Measurements from ENCODE around the gene ECE1.
"Not testable (repeated sequence)": the region's sequence is repeated elsewhere in the genome, so short reads cannot be mapped to it uniquely, and the experiment has no call there.

The ECE1 gene

DNA sequence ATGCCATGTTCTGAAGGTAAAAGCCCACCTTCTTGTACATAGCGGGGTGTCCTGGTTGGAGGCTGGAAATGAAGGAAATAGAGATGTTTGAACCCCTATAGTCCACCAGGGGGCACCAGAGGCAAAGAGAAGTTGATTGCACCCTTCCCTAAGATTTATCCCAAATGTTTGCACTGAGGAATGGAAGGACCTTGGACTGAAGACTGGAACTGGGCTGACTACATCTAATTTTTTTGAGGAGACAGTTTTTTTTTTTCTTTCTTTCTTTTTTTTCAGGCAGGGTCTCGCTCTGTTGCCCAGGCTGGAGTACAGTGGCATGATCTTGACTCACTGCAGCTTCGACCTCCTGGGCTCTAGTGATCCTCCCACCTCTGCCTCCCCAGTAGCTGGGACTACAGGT is 58.2 kb downstream of the ECE1 start:
- Histone ChIP-seq H3K4me3 (ENCODE audit: insufficient read depth, low read length, poor library complexity, severe bottlenecking) (no peak overlapping the region), H2AFZ (ENCODE audit: low read depth, low read length, severe bottlenecking) (no peak overlapping the region), H3F3A (ENCODE audit: insufficient read depth) (no peaks in the 10 kb centered on the region), H3K9ac (ENCODE audit: low read length) (no peak overlapping the region), H3K9me3 (ENCODE audit: insufficient read depth, low read length) (no peaks in the 10 kb centered on the region), H3K79me2 (ENCODE audit: insufficient read depth, low read length) (no peaks in the 10 kb centered on the region), H3K9me2 (replicated peaks; ENCODE audit: insufficient read depth, low read length) (no peaks in the 10 kb centered on the region), H3K27ac (ENCODE audit: low read depth, low read length) (no peak overlapping the region), H3K36me3 (ENCODE audit: low read length) (no peaks in the 10 kb centered on the region), H4K20me1 (ENCODE audit: low read depth, low read length) (no peaks in the 10 kb centered on the region), H3K27me3 (ENCODE audit: low read length) (no peaks in the 10 kb centered on the region), H3K4me2 (ENCODE audit: low read depth, low read length, poor library complexity, severe bottlenecking) (no peak overlapping the region)
- TF ChIP-seq, protein P1, sequence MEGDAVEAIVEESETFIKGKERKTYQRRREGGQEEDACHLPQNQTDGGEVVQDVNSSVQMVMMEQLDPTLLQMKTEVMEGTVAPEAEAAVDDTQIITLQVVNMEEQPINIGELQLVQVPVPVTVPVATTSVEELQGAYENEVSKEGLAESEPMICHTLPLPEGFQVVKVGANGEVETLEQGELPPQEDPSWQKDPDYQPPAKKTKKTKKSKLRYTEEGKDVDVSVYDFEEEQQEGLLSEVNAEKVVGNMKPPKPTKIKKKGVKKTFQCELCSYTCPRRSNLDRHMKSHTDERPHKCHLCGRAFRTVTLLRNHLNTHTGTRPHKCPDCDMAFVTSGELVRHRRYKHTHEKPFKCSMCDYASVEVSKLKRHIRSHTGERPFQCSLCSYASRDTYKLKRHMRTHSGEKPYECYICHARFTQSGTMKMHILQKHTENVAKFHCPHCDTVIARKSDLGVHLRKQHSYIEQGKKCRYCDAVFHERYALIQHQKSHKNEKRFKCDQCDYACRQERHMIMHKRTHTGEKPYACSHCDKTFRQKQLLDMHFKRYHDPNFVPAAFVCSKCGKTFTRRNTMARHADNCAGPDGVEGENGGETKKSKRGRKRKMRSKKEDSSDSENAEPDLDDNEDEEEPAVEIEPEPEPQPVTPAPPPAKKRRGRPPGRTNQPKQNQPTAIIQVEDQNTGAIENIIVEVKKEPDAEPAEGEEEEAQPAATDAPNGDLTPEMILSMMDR (IDR thresholded peaks at IDR 0.05; ENCODE audit: insufficient read depth, low read length, poor library complexity, severe bottlenecking): peak; percentile 61
- no peak for TF ChIP-seq EZH2phosphoT487 (conservative IDR thresholded peaks at IDR 0.05; ENCODE audit: low read length)

DNA sequence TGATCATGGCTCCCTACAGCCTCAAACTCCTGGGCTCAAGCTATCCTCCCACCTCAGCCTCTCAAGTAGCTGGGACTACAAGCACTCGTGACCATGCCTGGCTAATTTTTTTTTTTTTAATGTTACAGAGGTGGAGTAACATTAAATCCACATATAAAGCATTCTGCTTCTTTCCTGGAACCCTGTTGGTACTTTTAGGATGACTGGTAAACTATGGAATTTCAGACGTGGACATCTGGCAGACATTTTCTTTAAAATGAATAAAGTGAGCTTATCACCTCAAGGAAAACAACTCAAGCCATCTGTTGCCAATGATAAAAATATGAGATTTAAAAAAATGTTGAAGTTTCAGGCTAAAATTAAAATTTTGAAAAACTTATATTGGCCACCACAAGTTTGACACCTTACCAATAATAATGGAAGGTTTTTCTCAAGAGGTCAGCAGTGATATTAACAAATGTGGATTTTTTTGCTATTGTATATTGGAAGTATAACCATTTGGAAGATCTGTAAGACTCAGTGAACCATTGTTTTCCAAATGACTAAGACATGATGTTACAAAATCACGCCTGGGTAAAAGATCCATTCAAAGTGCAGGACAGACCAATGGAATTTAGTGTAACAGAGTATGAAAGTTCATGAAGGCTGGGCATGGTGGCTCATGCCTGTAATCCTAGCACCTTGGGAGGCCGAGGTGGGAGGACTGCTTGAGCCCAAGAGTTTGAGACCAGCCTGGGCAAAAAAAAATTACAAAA is 60.8 kb downstream of the ECE1 start:
- Histone ChIP-seq H3K4me2 (ENCODE audit: low read depth, low read length, poor library complexity, severe bottlenecking) (no peak overlapping the region), H3K27ac (ENCODE audit: low read depth, low read length) (no peak overlapping the region), H3K4me3 (ENCODE audit: insufficient read depth, low read length, poor library complexity, severe bottlenecking) (no peak overlapping the region), H3F3A (ENCODE audit: insufficient read depth) (no peaks in the 10 kb centered on the region), H4K20me1 (ENCODE audit: low read depth, low read length) (no peaks in the 10 kb centered on the region), H2AFZ (ENCODE audit: low read depth, low read length, severe bottlenecking) (no peak overlapping the region), H3K27me3 (ENCODE audit: low read length) (no peaks in the 10 kb centered on the region), H3K9me2 (replicated peaks; ENCODE audit: insufficient read depth, low read length) (no peaks in the 10 kb centered on the region), H3K79me2 (ENCODE audit: insufficient read depth, low read length) (no peaks in the 10 kb centered on the region), H3K9me3 (ENCODE audit: insufficient read depth, low read length) (no peaks in the 10 kb centered on the region), H3K36me3 (ENCODE audit: low read length) (no peaks in the 10 kb centered on the region), H3K9ac (ENCODE audit: low read length) (no peak overlapping the region)
- TF ChIP-seq, protein P1 (IDR thresholded peaks at IDR 0.05; ENCODE audit: insufficient read depth, low read length, poor library complexity, severe bottlenecking): no peak
- TF ChIP-seq EZH2phosphoT487 (conservative IDR thresholded peaks at IDR 0.05; ENCODE audit: low read length): no peak

DNA sequence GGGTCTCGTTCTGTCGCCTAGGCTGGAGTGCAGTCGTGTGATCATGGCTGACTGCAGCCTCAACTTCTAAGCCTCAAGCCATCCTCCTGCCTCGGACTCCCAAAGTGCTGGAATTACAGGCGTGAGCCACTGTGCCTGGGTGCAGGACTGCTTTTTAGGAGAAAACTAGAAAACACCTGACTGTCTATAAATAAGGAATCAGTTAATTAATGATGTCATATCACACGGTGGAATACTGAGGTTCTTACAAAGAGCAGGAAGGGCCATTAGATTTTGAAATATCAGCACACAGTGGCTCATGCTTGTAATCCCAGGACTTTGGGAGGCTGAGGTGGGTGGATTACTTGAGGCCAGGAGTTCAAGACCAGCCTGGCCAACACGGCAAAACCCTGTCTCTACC is 62.0 kb downstream of the ECE1 start:
- H3K27me3 ChIP-seq (ENCODE audit: low read length); H3K79me2 ChIP-seq (ENCODE audit: insufficient read depth, low read length); H3K9ac ChIP-seq (ENCODE audit: low read length); H4K20me1 ChIP-seq (ENCODE audit: low read depth, low read length); H3K9me2 ChIP-seq (replicated peaks; ENCODE audit: insufficient read depth, low read length); H3K27ac ChIP-seq (ENCODE audit: low read depth, low read length); H3F3A ChIP-seq (ENCODE audit: insufficient read depth); H2AFZ ChIP-seq (ENCODE audit: low read depth, low read length, severe bottlenecking); H3K9me3 ChIP-seq (ENCODE audit: insufficient read depth, low read length); H3K4me2 ChIP-seq (ENCODE audit: low read depth, low read length, poor library complexity, severe bottlenecking); H3K4me3 ChIP-seq (ENCODE audit: insufficient read depth, low read length, poor library complexity, severe bottlenecking); H3K36me3 ChIP-seq (ENCODE audit: low read length): not testable (repeated sequence)

DNA sequence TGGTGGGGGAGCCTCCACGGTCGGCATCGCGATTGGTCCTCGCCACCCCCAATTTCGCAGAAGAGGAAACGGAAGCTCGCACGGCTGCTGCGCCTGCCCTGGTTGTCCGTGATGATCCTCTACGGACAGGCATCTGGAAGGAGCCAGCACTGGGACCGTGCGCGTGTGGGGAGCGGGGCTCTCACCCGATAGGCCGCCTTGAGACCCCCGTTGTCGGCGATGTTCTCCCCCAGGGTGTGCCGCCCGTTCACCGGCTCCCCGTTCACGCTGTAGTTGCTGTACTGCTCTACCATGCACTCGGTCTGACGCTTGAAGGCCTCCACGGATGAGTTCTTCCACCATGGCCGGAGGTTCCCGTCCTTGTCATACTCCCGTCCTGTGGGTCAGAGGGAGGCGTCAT is 65.2 kb downstream of the ECE1 start:
- H3F3A ChIP-seq (ENCODE audit: insufficient read depth): no peaks in the 10 kb centered on the region
- H3K4me3 ChIP-seq (ENCODE audit: insufficient read depth, low read length, poor library complexity, severe bottlenecking): no peak overlapping the region
- TF ChIP-seq EZH2phosphoT487 (conservative IDR thresholded peaks at IDR 0.05; ENCODE audit: low read length): no peak
- TF ChIP-seq, protein P1 (IDR thresholded peaks at IDR 0.05; ENCODE audit: insufficient read depth, low read length, poor library complexity, severe bottlenecking): no peak
- H3K4me2 ChIP-seq (ENCODE audit: low read depth, low read length, poor library complexity, severe bottlenecking): no peak overlapping the region
- no peaks in the 10 kb centered on the region for H4K20me1 ChIP-seq (ENCODE audit: low read depth, low read length)
- no peaks in the 10 kb centered on the region for H3K36me3 ChIP-seq (ENCODE audit: low read length)
- H3K9me2 ChIP-seq (replicated peaks; ENCODE audit: insufficient read depth, low read length): no peaks in the 10 kb centered on the region
- no peak overlapping the region for H3K27ac ChIP-seq (ENCODE audit: low read depth, low read length)
- no peaks in the 10 kb centered on the region for H3K9me3 ChIP-seq (ENCODE audit: insufficient read depth, low read length)
- no peak overlapping the region for H3K9ac ChIP-seq (ENCODE audit: low read length)
- no peaks in the 10 kb centered on the region for H3K27me3 ChIP-seq (ENCODE audit: low read length)
- H3K79me2 ChIP-seq (ENCODE audit: insufficient read depth, low read length): no peaks in the 10 kb centered on the region
- H2AFZ ChIP-seq (ENCODE audit: low read depth, low read length, severe bottlenecking): no peak overlapping the region

Data from SU-DHL-6 (cell line).